ACC112 (cell line): ENCODE data around the gene ZC3HAV1L.
"Not testable (repeated sequence)": the region's sequence is repeated elsewhere in the genome, so short reads cannot be mapped to it uniquely, and the experiment has no call there.

Source experiments
- H2AFZ ChIP-seq: fragments of 200-600 bp; sonication (generic); one replicate; pipeline ENCODE4 v1.6.0; 2017; ENCODE audit warnings: antibody characterized with exemption, low read length; ENCODE audit not compliant: unreplicated experiment
- H3K27ac ChIP-seq: fragments of 200-600 bp; sonication (generic); 2 replicates; pipeline ENCODE4 v1.5.1; 2014; ENCODE audit warnings: low read depth, mild to moderate bottlenecking, antibody characterized with exemption, low read length, moderate library complexity
- H3K27me3 ChIP-seq: fragments of 200-600 bp; sonication (generic); 2 replicates; pipeline ENCODE4 v1.6.1; 2014; ENCODE audit warnings: mild to moderate bottlenecking, antibody characterized with exemption, low read length, moderate library complexity, mixed read lengths; ENCODE audit not compliant: insufficient read depth
- H3K36me3 ChIP-seq: fragments of 200-600 bp; sonication (generic); 2 replicates; pipeline ENCODE4 v1.6.1; 2016; ENCODE audit warnings: mild to moderate bottlenecking, antibody characterized with exemption, low read length, moderate library complexity, mixed read lengths; ENCODE audit not compliant: insufficient read depth
- H3K4me1 ChIP-seq: fragments of 200-600 bp; sonication (generic); one replicate; pipeline ENCODE4 v1.6.1; 2016; ENCODE audit warnings: low read length, mixed read lengths; ENCODE audit not compliant: insufficient read depth, unreplicated experiment, control insufficient read depth
- H3K4me3 ChIP-seq: fragments of 200-600 bp; sonication (generic); 2 replicates; pipeline ENCODE4 v1.5.1; 2014; ENCODE audit warnings: mild to moderate bottlenecking, low read depth, low read length
- H3K79me2 ChIP-seq: fragments of 200-600 bp; sonication (generic); one replicate; pipeline ENCODE4 v1.6.0; 2016; ENCODE audit warnings: low read length; ENCODE audit not compliant: control insufficient read depth, unreplicated experiment, insufficient read depth

The ZC3HAV1L gene

GRCh38 chr7:139035586-139036353, at the start of gene ZC3HAV1L:
ZC3HAV1L (minus strand) TSS chr7:139036042; CDS start chr7:139036017, 25 bp downstream.
- Histone ChIP-seq H3K79me2 (peaks cover 34% of the 10 kb centered on the region), H3K27me3 (no peaks in the 10 kb centered on the region), H3K4me1 (peaks cover 17% of the 10 kb centered on the region), H3K36me3 (peaks cover 18% of the 10 kb centered on the region), H3K27ac (peak within 1 kb of the TSS; percentile 13; the same call in 1 of the 2 replicates), H3K4me3 (peak within 1 kb of the TSS; percentile 97), H2AFZ (peak within 1 kb of the TSS; percentile 76)

- H3K4me3 ChIP-seq, result no peak overlapping the region
- H3K36me3 ChIP-seq, result peaks cover 72% of the 10 kb centered on the region
- H3K27me3 ChIP-seq, result no peaks in the 10 kb centered on the region
- H3K79me2 ChIP-seq, result peaks cover 53% of the 10 kb centered on the region
- no peaks in the 10 kb centered on the region for H3K4me1 ChIP-seq
- H2AFZ ChIP-seq, result no peak overlapping the region
- H3K27ac ChIP-seq, result no peak overlapping the region
Observed at GRCh38 chr7:139084709-139085108, 48.9 kb upstream of the ZC3HAV1L start.

- Histone ChIP-seq H2AFZ (no peak overlapping the region), H3K79me2 (peaks cover 47% of the 10 kb centered on the region)
Observed at GRCh38 chr7:139081584-139081983, 45.7 kb upstream of the ZC3HAV1L start.

DNA sequence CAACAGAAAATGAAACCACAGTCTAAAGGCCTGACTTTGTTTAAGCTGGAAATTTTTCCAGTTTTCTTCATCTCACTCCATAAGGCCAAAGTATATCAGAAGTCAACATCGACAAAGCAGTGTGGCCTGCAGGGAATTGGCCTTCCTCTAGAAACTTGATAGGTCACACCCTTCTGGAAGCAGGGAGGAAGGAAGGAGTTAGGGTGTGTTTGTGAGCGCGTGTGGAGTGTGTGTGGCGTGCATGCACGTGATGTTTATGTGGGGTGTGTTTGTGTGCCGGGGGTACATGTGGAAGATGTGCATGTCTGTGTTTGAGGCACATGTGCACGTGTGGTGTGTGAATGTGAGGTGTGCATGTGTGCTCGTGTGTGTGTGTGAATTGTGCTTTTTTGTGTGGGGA, 45.1 kb upstream of the ZC3HAV1L start:
- Histone ChIP-seq H3K27ac (no peak overlapping the region), H3K4me3 (no peak overlapping the region), H3K27me3 (no peaks in the 10 kb centered on the region), H3K36me3 (peaks cover 71% of the 10 kb centered on the region), H3K79me2 (peaks cover 47% of the 10 kb centered on the region), H2AFZ (no peak overlapping the region), H3K4me1 (peaks cover 8% of the 10 kb centered on the region)

More at GRCh38 chr7:139081584-139081983, 45.7 kb upstream of the ZC3HAV1L start:
- Histone ChIP-seq H3K4me3 (no peak overlapping the region), H3K4me1 (peaks cover 8% of the 10 kb centered on the region), H3K27me3 (no peaks in the 10 kb centered on the region), H3K36me3 (peaks cover 67% of the 10 kb centered on the region), H3K27ac (no peak overlapping the region)

- Histone ChIP-seq H2AFZ (no peak overlapping the region), H3K4me3 (no peak overlapping the region), H3K27ac (no peak overlapping the region), H3K27me3 (no peaks in the 10 kb centered on the region), H3K4me1 (peaks cover 8% of the 10 kb centered on the region), H3K79me2 (peaks cover 39% of the 10 kb centered on the region), H3K36me3 (peaks cover 69% of the 10 kb centered on the region)
Observed at GRCh38 chr7:139079861-139080260, 44.0 kb upstream of the ZC3HAV1L start.

- Histone ChIP-seq H3K79me2 (peaks cover 32% of the 10 kb centered on the region), H2AFZ (no peak overlapping the region), H3K36me3 (peaks cover 65% of the 10 kb centered on the region), H3K27me3 (no peaks in the 10 kb centered on the region), H3K4me1 (peaks cover 8% of the 10 kb centered on the region), H3K27ac (peak overlapping the region; percentile 29), H3K4me3 (no peak overlapping the region)
Observed at GRCh38 chr7:139078911-139079310, 43.1 kb upstream of the ZC3HAV1L start.

DNA sequence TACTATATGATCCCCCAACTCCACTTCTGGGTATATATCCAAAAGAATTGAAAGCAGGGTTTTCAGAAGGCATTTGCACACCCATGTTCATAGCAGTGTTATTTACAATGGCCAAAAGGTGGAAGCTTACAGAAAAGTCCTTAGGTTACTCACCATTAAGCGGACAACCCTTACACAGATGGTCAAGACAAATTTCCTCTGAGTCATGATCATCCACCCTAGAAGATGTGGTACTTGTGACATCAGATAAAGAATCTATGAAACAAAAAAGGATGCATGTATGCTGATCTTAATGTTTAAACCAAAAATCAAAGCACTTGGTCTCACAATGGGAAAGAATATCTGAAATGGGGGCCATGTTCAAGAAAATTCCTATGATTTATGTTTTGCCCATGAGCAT, 42.6 kb upstream of the ZC3HAV1L start:
- Histone ChIP-seq H2AFZ (no peak overlapping the region), H3K36me3 (peaks cover 66% of the 10 kb centered on the region), H3K27ac (peak overlapping the region; percentile 29), H3K27me3 (no peaks in the 10 kb centered on the region), H3K4me1 (peaks cover 8% of the 10 kb centered on the region), H3K4me3 (no peak overlapping the region), H3K79me2 (peaks cover 31% of the 10 kb centered on the region)

DNA sequence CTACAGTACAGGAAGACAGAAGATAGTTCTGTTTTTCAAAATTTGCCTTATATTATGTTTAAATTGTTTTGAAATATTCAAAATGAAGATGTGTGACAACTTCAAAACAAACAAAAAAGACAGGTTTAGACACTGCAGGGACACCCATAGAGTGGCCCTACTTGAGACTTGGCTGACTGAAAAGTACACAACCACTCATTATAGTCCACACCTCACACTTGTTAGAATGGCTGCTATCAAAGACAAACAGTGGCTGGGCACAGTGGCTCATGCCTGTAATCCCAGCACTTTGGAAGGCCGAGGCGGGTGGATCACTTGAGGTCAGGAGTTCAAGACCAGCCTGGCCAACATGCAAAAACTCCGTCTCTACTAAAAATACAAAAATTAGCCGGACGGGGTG, 41.9 kb upstream of the ZC3HAV1L start:
- not testable (repeated sequence) for H3K4me1 ChIP-seq, H3K4me3 ChIP-seq, H2AFZ ChIP-seq, H3K27ac ChIP-seq, H3K27me3 ChIP-seq
- peaks cover 64% of the 10 kb centered on the region for H3K36me3 ChIP-seq
- peaks cover 33% of the 10 kb centered on the region for H3K79me2 ChIP-seq

DNA sequence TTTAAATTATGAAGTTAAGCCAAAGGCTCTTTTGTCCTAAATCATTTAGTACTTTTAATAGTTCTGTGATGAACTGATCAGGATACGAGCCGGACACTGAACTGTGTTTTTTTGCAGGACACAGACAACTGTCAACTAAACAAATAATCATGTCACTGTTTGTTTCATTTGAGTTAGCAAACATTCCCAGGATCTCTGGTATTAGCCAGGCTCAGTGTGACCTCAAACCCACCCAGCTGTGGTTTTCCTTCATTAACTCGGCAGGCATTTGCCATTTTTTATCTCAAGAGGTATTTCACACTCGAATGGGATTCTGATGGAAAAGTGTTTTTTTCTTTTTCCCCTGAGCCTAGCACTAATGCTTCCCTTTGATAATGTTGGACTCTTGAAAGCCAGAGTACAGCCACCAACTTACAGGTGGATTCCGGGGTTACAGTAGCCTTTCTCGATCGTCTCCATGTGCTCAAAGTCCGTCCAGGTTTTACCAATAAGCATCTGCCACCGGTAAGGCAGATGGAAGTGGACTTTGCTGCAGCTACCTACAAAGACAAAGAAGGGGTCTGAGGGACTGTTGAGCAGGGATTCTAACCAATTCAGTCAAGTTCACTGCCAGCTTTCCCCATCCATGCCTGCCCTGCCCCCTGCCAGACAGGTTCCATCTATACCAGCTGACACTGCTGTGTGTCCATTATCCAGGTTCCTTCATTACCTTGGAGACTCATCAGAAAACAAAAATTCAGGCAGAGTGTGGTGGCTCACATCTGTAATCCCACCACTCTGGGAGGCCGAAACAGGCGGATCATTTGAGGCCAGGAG, 40.2 kb upstream of the ZC3HAV1L start:
- no peaks in the 10 kb centered on the region for H3K27me3 ChIP-seq
- H3K36me3 ChIP-seq, result peaks cover 67% of the 10 kb centered on the region
- peak overlapping the region; percentile 10; the same call in 1 of the 2 replicates for H3K27ac ChIP-seq
- H2AFZ ChIP-seq, result no peak overlapping the region
- peaks cover 39% of the 10 kb centered on the region for H3K79me2 ChIP-seq
- H3K4me3 ChIP-seq, result no peak overlapping the region
- H3K4me1 ChIP-seq, result peaks cover 8% of the 10 kb centered on the region

DNA sequence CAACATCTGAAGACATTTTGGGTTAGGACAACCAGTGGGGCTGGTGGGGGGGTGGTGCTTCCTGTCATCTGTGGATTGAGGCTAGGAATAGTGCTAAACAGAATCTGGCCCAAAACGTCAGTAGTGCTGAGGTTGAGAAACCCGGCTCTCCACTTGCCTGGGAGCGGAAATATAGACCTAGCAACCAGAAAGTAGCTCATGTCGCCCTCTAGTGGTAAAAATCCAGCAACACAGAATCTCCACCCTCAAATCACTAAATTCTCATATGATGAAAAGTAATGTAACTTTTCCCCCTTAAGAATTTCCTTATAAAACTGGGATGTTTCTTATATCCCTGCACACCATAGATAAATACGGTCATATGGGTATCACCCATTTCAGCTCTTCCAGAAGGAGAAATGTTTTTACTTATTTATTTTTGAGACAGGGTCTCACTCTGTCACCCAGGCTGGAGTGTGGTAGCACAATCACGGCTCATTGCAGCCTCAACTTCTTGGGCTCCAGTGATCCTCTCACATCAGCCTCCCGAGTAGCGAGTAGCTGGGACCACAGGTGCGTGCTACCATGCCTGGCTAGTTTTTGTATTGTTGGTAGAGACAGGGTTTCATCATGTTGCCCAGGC, 39.3 kb upstream of the ZC3HAV1L start:
- no peak overlapping the region for H2AFZ ChIP-seq
- no peak overlapping the region for H3K4me3 ChIP-seq
- peak overlapping the region; percentile 60 for H3K27ac ChIP-seq
- H3K27me3 ChIP-seq, result no peaks in the 10 kb centered on the region
- peaks cover 59% of the 10 kb centered on the region for H3K36me3 ChIP-seq
- peaks cover 36% of the 10 kb centered on the region for H3K79me2 ChIP-seq
- H3K4me1 ChIP-seq, result peaks cover 8% of the 10 kb centered on the region
